Large intestine (tissue), 3 donors: ENCODE data around the gene UFSP2. TPM values are rescaled to one million over a fixed set of nuclear protein-coding genes. Genes with fewer than 3 reads are reported as not detected.

Source experiments
- DNase-seq, 2 donors: peaks; one replicate each; pipeline versions ENCODE4 v3.0.0 to v3.0.0-alpha.2; 2013
- H3K27ac ChIP-seq: one replicate; pipeline ENCODE4 v1.5.1; 2013; ENCODE audit warnings: low read length
- H3K27me3 ChIP-seq: 2 replicates; pipeline ENCODE4 v1.6.1; 2013; ENCODE audit warnings: low read length; ENCODE audit not compliant: control insufficient read depth, insufficient read depth
- H3K36me3 ChIP-seq: 2 replicates; pipeline ENCODE4 v1.6.1; 2013; ENCODE audit warnings: low read length; ENCODE audit not compliant: control insufficient read depth, insufficient read depth
- H3K4me1 ChIP-seq: one replicate; pipeline ENCODE4 v1.6.1; 2013; ENCODE audit warnings: low read length; ENCODE audit not compliant: control insufficient read depth, insufficient read depth
- H3K4me3 ChIP-seq: one replicate; pipeline ENCODE4 v1.5.1; 2013; ENCODE audit warnings: low read length
- H3K9me3 ChIP-seq: one replicate; pipeline ENCODE4 v1.6.1; 2013; ENCODE audit warnings: mild to moderate bottlenecking, low read depth, low read length, moderate library complexity; ENCODE audit not compliant: control insufficient read depth
- WGBS: methylation state at CpG from one replicate; pipeline ENCODE4 v1.1.5; 2013; ENCODE audit warnings: low lambda C conversion rate; ENCODE audit not compliant: insufficient coverage; 5-methylcytosine and 5-hydroxymethylcytosine counted together
- polyA plus RNA-seq: library from polyadenylated mRNA; unstranded; fragments of 120-200 nt; gene quantifications from one replicate; pipeline ENCODE4 v1.2.1, GENCODE V29; 2013

UFSP2 gene
- polyA plus RNA-seq, 1 donor: 30.0 TPM

DNA sequence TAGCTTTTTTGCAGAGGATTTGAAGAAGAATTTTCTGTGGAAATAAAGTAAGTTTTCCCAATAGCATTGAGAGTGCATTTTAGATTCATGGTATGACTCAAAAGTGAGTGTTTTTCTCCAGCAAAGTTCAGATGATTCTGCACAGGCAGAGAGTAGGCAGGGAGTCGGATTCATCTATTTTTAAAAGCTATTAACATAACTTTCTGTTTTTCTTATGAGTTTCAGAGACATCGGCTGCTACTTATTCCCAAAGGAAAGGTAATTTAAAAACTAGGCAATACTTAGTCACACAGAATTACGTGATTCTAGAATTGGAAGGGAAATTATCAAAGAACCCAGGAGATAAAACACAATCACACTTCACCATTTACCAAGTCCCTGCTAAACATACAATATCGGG, 41.3 kb upstream of the UFSP2 start:
- no peak for DNase-seq
- Histone ChIP-seq H3K36me3 (no peaks in the 10 kb centered on the region), H3K9me3 (no peaks in the 10 kb centered on the region), H3K27ac (no peak overlapping the region), H3K4me3 (no peak overlapping the region), H3K4me1 (no peaks in the 10 kb centered on the region), H3K27me3 (peaks cover 27% of the 10 kb centered on the region)
- 75% methylated on average over 1 of the region's 4 CpGs for WGBS

GRCh38 chr4:185465707-185466106, 39.9 kb upstream of the UFSP2 start:
- 83% methylated on average over 1 of the region's 3 CpGs for WGBS
- H3K4me1 ChIP-seq: no peaks in the 10 kb centered on the region
- no peak for DNase-seq
- H3K36me3 ChIP-seq: no peaks in the 10 kb centered on the region
- no peak overlapping the region for H3K4me3 ChIP-seq
- H3K9me3 ChIP-seq: no peaks in the 10 kb centered on the region
- no peak overlapping the region for H3K27ac ChIP-seq
- peaks cover 24% of the 10 kb centered on the region for H3K27me3 ChIP-seq

GRCh38 chr4:185464887-185465286, 39.1 kb upstream of the UFSP2 start:
- Histone ChIP-seq H3K27me3 (peaks cover 17% of the 10 kb centered on the region), H3K9me3 (no peaks in the 10 kb centered on the region), H3K36me3 (no peaks in the 10 kb centered on the region), H3K27ac (no peak overlapping the region), H3K4me1 (no peaks in the 10 kb centered on the region), H3K4me3 (no peak overlapping the region)
- WGBS: 100% methylated on average over 1 of the region's 1 CpG
- no peak for DNase-seq

- H3K4me1 ChIP-seq: no peaks in the 10 kb centered on the region
- no peak overlapping the region for H3K4me3 ChIP-seq
- H3K36me3 ChIP-seq: no peaks in the 10 kb centered on the region
- no CpG with 5 or more reads among the region's 6 CpGs for WGBS
- H3K9me3 ChIP-seq: no peaks in the 10 kb centered on the region
- no peak overlapping the region for H3K27ac ChIP-seq
- peaks cover 10% of the 10 kb centered on the region for H3K27me3 ChIP-seq
- no peak for DNase-seq
These were observed 38.4 kb upstream of the UFSP2 start for GRCh38 chr4:185464183-185464582.

- H3K36me3 ChIP-seq: no peaks in the 10 kb centered on the region
- no peaks in the 10 kb centered on the region for H3K4me1 ChIP-seq
- no peak for DNase-seq
- no peak overlapping the region for H3K4me3 ChIP-seq
- WGBS: no CpG with 5 or more reads among the region's 6 CpGs
- no peak overlapping the region for H3K27ac ChIP-seq
- no peaks in the 10 kb centered on the region for H3K9me3 ChIP-seq
- H3K27me3 ChIP-seq: peaks cover 7% of the 10 kb centered on the region
These were observed 37.8 kb upstream of the UFSP2 start for GRCh38 chr4:185463541-185463940.

- Histone ChIP-seq H3K27ac (no peak overlapping the region), H3K36me3 (no peaks in the 10 kb centered on the region), H3K4me3 (no peak overlapping the region), H3K4me1 (no peaks in the 10 kb centered on the region), H3K27me3 (peaks cover 3% of the 10 kb centered on the region), H3K9me3 (no peaks in the 10 kb centered on the region)
- no peak for DNase-seq
- WGBS: no CpG with 5 or more reads among the region's 8 CpGs
These were observed 35.8 kb upstream of the UFSP2 start for GRCh38 chr4:185461565-185461964.

DNA sequence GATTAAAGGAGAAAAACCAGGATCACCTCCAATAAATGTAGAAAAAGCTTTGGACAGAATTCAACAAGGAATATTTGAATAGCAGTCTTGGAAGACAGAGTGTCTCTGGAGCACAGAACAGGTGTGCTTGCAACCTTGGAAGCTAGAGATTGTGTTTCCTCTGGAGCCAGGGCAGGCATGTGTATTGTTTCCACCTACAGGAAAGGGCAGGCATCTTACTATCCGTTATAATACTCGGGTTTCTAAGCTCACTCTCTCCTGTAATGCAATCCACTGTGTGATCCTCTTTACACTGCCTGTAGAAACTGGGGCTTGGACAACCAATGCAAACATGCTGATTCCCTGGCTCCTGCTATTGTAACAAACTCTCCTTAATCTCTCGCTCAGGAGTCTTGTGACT, 31.4 kb upstream of the UFSP2 start:
- Histone ChIP-seq H3K27me3 (no peaks in the 10 kb centered on the region), H3K27ac (no peak overlapping the region), H3K4me1 (no peaks in the 10 kb centered on the region), H3K36me3 (no peaks in the 10 kb centered on the region), H3K9me3 (no peaks in the 10 kb centered on the region), H3K4me3 (no peak overlapping the region)
- no CpG with 5 or more reads among the region's 3 CpGs for WGBS
- no peak for DNase-seq

DNA sequence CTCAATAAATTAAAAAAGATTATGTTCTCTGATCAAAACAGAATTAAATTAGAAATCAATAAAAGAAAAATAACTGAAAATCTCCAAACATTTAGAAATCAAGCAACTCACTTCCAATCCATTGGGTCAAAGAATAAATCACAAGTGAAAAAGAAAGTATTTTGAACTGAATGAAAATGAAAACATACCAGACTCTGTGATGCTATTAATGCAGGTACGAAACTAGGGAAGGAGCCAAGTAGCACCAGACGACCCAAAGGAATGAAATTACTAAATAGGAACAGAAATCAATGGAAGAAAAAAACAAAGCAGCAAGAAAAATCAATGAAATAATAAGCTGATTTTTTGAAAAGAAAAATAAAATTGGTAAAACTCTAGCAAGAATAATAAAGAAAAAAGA, 30.4 kb upstream of the UFSP2 start:
- DNase-seq: no peak
- no peaks in the 10 kb centered on the region for H3K9me3 ChIP-seq
- H3K27me3 ChIP-seq: no peaks in the 10 kb centered on the region
- no peaks in the 10 kb centered on the region for H3K4me1 ChIP-seq
- no peaks in the 10 kb centered on the region for H3K36me3 ChIP-seq
- no peak overlapping the region for H3K27ac ChIP-seq
- H3K4me3 ChIP-seq: no peak overlapping the region
- 51% methylated on average over 2 of the region's 2 CpGs for WGBS

GRCh38 chr4:185445209-185445608, 19.4 kb upstream of the UFSP2 start:
- no peaks in the 10 kb centered on the region for H3K4me1 ChIP-seq
- H3K36me3 ChIP-seq: no peaks in the 10 kb centered on the region
- no peak overlapping the region for H3K27ac ChIP-seq
- no peak for DNase-seq
- 86% methylated on average over 2 of the region's 2 CpGs for WGBS
- no peak overlapping the region for H3K4me3 ChIP-seq
- no peaks in the 10 kb centered on the region for H3K9me3 ChIP-seq
- H3K27me3 ChIP-seq: no peaks in the 10 kb centered on the region

GRCh38 chr4:185441479-185441878, 15.7 kb upstream of the UFSP2 start:
- DNase-seq: no peak
- Histone ChIP-seq H3K9me3 (no peaks in the 10 kb centered on the region), H3K4me1 (no peaks in the 10 kb centered on the region), H3K4me3 (no peak overlapping the region), H3K27ac (no peak overlapping the region), H3K36me3 (no peaks in the 10 kb centered on the region), H3K27me3 (peaks cover 2% of the 10 kb centered on the region)
- WGBS: 100% methylated on average over 1 of the region's 2 CpGs

DNA sequence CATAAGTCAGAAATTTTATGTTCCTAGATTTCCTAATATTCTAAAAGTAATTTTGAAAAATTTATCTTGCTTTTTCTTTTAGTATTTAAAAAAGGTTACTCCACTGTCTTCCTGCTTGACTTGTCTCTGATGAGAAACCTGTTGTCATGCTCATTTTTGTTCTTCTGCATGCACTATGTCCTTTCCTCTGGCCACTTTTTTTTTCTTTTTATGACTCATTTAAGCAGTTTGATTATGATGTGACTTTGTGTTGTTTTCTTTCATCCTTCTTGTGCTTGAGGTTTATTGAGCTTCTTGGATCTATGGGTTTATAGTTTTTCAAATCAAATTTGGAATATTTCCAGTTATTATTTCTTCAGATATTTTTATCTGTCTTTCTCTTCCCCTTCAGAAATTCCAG, 12.0 kb upstream of the UFSP2 start:
- Histone ChIP-seq H3K4me1 (no peaks in the 10 kb centered on the region), H3K27me3 (peaks cover 2% of the 10 kb centered on the region), H3K36me3 (no peaks in the 10 kb centered on the region), H3K27ac (no peak overlapping the region), H3K9me3 (no peaks in the 10 kb centered on the region), H3K4me3 (no peak overlapping the region)
- DNase-seq: no peak
